IMR-90 (cell line): ENCODE data around the gene OXNAD1. TPM values are rescaled to one million over a fixed set of nuclear protein-coding genes. Genes with fewer than 3 reads are reported as not detected.

Source experiments
- ATAC-seq: fragments of 200-7000 bp; cut with Tn5 transposase; 2 replicates; pipeline ENCODE4 v1.9.1; 2020; ENCODE audit warnings: low read depth, mild to moderate bottlenecking, moderate library complexity
- BruUV-seq: library from RNA; stranded (reverse); fragments of 400-500 nt; replicated peaks from 2 replicates; lab custom pipeline; 2021; lab: Mats Ljungman, UMichigan
- CTCF ChIA-PET: fragments of 300-600 bp; formaldehyde crosslinking; extraction: SDS; loops from one replicate; lab custom pipeline; 2021; ENCODE audit warnings: antibody characterized with exemption; lab: Yijun Ruan, JAX
- POLR2A ChIA-PET: fragments of 300-600 bp; sonication (Branson Sonifier 250); formaldehyde crosslinking; loops from one replicate; lab custom pipeline; 2022; ENCODE audit warnings: antibody characterized with exemption; ENCODE audit not compliant: unreplicated experiment; lab: Charles Lee
- DNase-seq: peaks from one replicate; pipeline ENCODE4 v3.0.0; 2013
- H2AFZ ChIP-seq: replicated peaks from 2 replicates; pipeline ENCODE3; 2013; ENCODE audit warnings: low read length, mild to moderate bottlenecking; ENCODE audit not compliant: poor library complexity
- H2AK5ac ChIP-seq: 2 replicates; pipeline ENCODE4 v1.6.1; 2013; ENCODE audit warnings: low read depth, low read length, inconsistent platforms
- H2AK9ac ChIP-seq: replicated peaks from 2 replicates; pipeline ENCODE3; 2013; ENCODE audit warnings: mild to moderate bottlenecking, low read depth, low read length, moderate library complexity; ENCODE audit not compliant: poor library complexity
- H2BK120ac ChIP-seq: 2 replicates; pipeline ENCODE4 v1.6.1; 2013; ENCODE audit warnings: low read depth, low read length, inconsistent platforms
- H2BK15ac ChIP-seq: 3 replicates; pipeline ENCODE4 v1.6.1; 2013; ENCODE audit warnings: low read depth, low read length, inconsistent platforms
- H2BK20ac ChIP-seq: 2 replicates; pipeline ENCODE4 v1.6.1; 2013; ENCODE audit warnings: low read depth, mild to moderate bottlenecking, inconsistent platforms, low read length, moderate library complexity
- H2BK5ac ChIP-seq: 2 replicates; pipeline ENCODE4 v1.6.1; 2013; ENCODE audit warnings: mild to moderate bottlenecking, low read depth, low read length, inconsistent platforms; ENCODE audit not compliant: poor library complexity, severe bottlenecking
- H3K14ac ChIP-seq: replicated peaks from 2 replicates; pipeline ENCODE4 v1.6.1; 2013; ENCODE audit warnings: low read depth, low read length, inconsistent platforms
- H3K18ac ChIP-seq: 2 replicates; pipeline ENCODE4 v1.6.1; 2013; ENCODE audit warnings: low read depth, low read length, control low read depth
- H3K23ac ChIP-seq: 2 replicates; pipeline ENCODE4 v1.6.1; 2013; ENCODE audit warnings: low read depth, low read length, inconsistent platforms
- H3K27ac ChIP-seq: 2 replicates; pipeline ENCODE4 v1.5.1; 2013; ENCODE audit warnings: mild to moderate bottlenecking, control low read depth, low read length; ENCODE audit not compliant: insufficient read depth
- H3K27me3 ChIP-seq: 2 replicates; pipeline ENCODE4 v1.6.1; 2013; ENCODE audit warnings: low read length; ENCODE audit not compliant: control insufficient read depth, insufficient read depth
- H3K36me3 ChIP-seq: 2 replicates; pipeline ENCODE4 v1.6.1; 2013; ENCODE audit warnings: low read length, mixed read lengths; ENCODE audit not compliant: control insufficient read depth, insufficient read depth
- H3K4ac ChIP-seq: 2 replicates; pipeline ENCODE4 v1.6.1; 2013; ENCODE audit warnings: low read depth, low read length, inconsistent platforms
- H3K4me1 ChIP-seq: 2 replicates; pipeline ENCODE4 v1.6.1; 2013; ENCODE audit warnings: low read length, mixed read lengths; ENCODE audit not compliant: control insufficient read depth, insufficient read depth
- H3K4me2 ChIP-seq: 2 replicates; pipeline ENCODE4 v1.6.1; 2013; ENCODE audit warnings: low read depth, mild to moderate bottlenecking, control low read depth, low read length, moderate library complexity
- H3K4me3 ChIP-seq: 2 replicates; pipeline ENCODE4 v1.5.1; 2013; ENCODE audit warnings: low read depth, mild to moderate bottlenecking, control low read depth, low read length, moderate library complexity; ENCODE audit not compliant: insufficient read depth
- H3K56ac ChIP-seq: 2 replicates; pipeline ENCODE4 v1.6.1; 2013; ENCODE audit warnings: low read length, inconsistent platforms; ENCODE audit not compliant: insufficient read depth; ENCODE audit errors: extremely low read depth
- H3K79me1 ChIP-seq, 2 experiments: 2 replicates each; pipeline ENCODE4 v1.6.1; 2013; ENCODE audit warnings: low read length in 2 of 2, inconsistent platforms in 1 of 2, low read depth in 1 of 2
- H3K9ac ChIP-seq: 2 replicates; pipeline ENCODE4 v1.6.1; 2013; ENCODE audit warnings: low read depth, low read length, control low read depth
- H3K9me1 ChIP-seq: 2 replicates; pipeline ENCODE4 v1.6.1; 2013; ENCODE audit warnings: low read length, inconsistent platforms; ENCODE audit not compliant: insufficient read depth
- H3K9me3 ChIP-seq: 2 replicates; pipeline ENCODE4 v1.6.1; 2013; ENCODE audit warnings: low read length; ENCODE audit not compliant: control insufficient read depth, insufficient read depth
- H4K20me1 ChIP-seq: 2 replicates; pipeline ENCODE4 v1.6.1; 2013; ENCODE audit warnings: low read length, inconsistent platforms; ENCODE audit not compliant: insufficient read depth
- H4K5ac ChIP-seq: 2 replicates; pipeline ENCODE4 v1.6.1; 2013; ENCODE audit warnings: mild to moderate bottlenecking, low read depth, low read length, control low read depth
- H4K8ac ChIP-seq, 2 experiments: 2 replicates each; pipeline ENCODE4 v1.6.1; 2013; ENCODE audit warnings: low read depth in 2 of 2, low read length in 2 of 2, control low read depth in 1 of 2, inconsistent platforms in 1 of 2
- H4K91ac ChIP-seq: 2 replicates; pipeline ENCODE4 v1.6.1; 2013; ENCODE audit warnings: low read depth, low read length, inconsistent platforms; ENCODE audit not compliant: insufficient read depth
- BHLHE40 ChIP-seq: fragments of 150-350 bp; IDR thresholded peaks from 2 replicates; pipeline ENCODE4 v1.6.1; 2016; ENCODE audit warnings: mild to moderate bottlenecking, low read depth, low read length
- CEBPB ChIP-seq: IDR thresholded peaks from 2 replicates; pipeline ENCODE4 v1.6.1; 2012; ENCODE audit warnings: low read depth, low read length, improper control_type of control experiment
- CHD1 ChIP-seq: IDR thresholded peaks from 2 replicates; pipeline ENCODE4 v1.6.1; 2012; ENCODE audit warnings: low read depth, low read length, improper control_type of control experiment
- CTCF ChIP-seq: conservative IDR thresholded peaks from 2 replicates; pipeline ENCODE4 v1.5.1; 2012; ENCODE audit warnings: mild to moderate bottlenecking, low read depth, low read length, improper control_type of control experiment
- ELK1 ChIP-seq: fragments of 150-350 bp; IDR thresholded peaks from 2 replicates; pipeline ENCODE4 v1.6.1; 2016; ENCODE audit warnings: low read depth, mild to moderate bottlenecking, low read length, moderate library complexity, borderline replicate concordance
- FOS ChIP-seq: fragments of 150-350 bp; IDR thresholded peaks from 2 replicates; pipeline ENCODE4 v1.6.1; 2016; ENCODE audit warnings: low read depth, low read length
- MAFK ChIP-seq: IDR thresholded peaks from 2 replicates; pipeline ENCODE4 v1.6.1; 2012; ENCODE audit warnings: low read depth, low read length, improper control_type of control experiment
- MAZ ChIP-seq: IDR thresholded peaks from 2 replicates; pipeline ENCODE4 v1.6.1; 2012; ENCODE audit warnings: low read depth, mild to moderate bottlenecking, low read length, improper control_type of control experiment, moderate library complexity, borderline replicate concordance
- MXI1 ChIP-seq: IDR thresholded peaks from 2 replicates; pipeline ENCODE4 v1.6.1; 2012; ENCODE audit warnings: low read depth, mild to moderate bottlenecking, low read length, moderate library complexity, borderline replicate concordance
- NFE2L2 ChIP-seq: fragments of 150-350 bp; IDR thresholded peaks from 2 replicates; pipeline ENCODE4 v1.6.1; 2016; ENCODE audit warnings: low read depth, mild to moderate bottlenecking, low read length
- POLR2A ChIP-seq: IDR thresholded peaks from 2 replicates; pipeline ENCODE4 v1.6.1; 2012; ENCODE audit warnings: mild to moderate bottlenecking, low read depth, low read length
- RAD21 ChIP-seq: IDR thresholded peaks from 2 replicates; pipeline ENCODE4 v1.6.1; 2012; ENCODE audit warnings: low read length, improper control_type of control experiment
- RCOR1 ChIP-seq: IDR thresholded peaks from 2 replicates; pipeline ENCODE4 v1.6.1; 2012; ENCODE audit warnings: mild to moderate bottlenecking, low read length, improper control_type of control experiment; ENCODE audit not compliant: insufficient replicate concordance
- RFX5 ChIP-seq: IDR thresholded peaks from 2 replicates; pipeline ENCODE4 v1.8.0; 2012; ENCODE audit warnings: low read depth, mild to moderate bottlenecking, low read length, moderate library complexity
- SMC3 ChIP-seq: fragments of 150-350 bp; IDR thresholded peaks from 2 replicates; pipeline ENCODE4 v1.6.1; 2016; ENCODE audit warnings: low read depth, mild to moderate bottlenecking, antibody characterized with exemption, low read length, moderate library complexity
- USF2 ChIP-seq: fragments of 150-350 bp; IDR thresholded peaks from 2 replicates; pipeline ENCODE4 v1.6.1; 2017; ENCODE audit warnings: mild to moderate bottlenecking, antibody characterized with exemption, low read length, low read depth
- WGBS, 2 experiments: methylation state at CpG; one replicate each; pipeline versions ENCODE4 v1.1.5 to v1.1.7; 2013; ENCODE audit warnings: missing lambda C conversion rate in 2 of 2; ENCODE audit not compliant: insufficient read length in 1 of 2; ENCODE audit errors: extremely low coverage in 2 of 2; 5-methylcytosine and 5-hydroxymethylcytosine counted together
- dilution Hi-C: fragments of 300-500 bp; cut with HindIII; formaldehyde crosslinking; loops from one replicate; pipeline ENCODE4 v1.14.3; 2018; ENCODE audit warnings: low sequenced_read_pairs; ENCODE audit not compliant: unreplicated experiment
- in situ Hi-C: fragments of 300-500 bp; cut with MboI; formaldehyde crosslinking; loops from 3 replicates; pipeline ENCODE4 v1.14.3; 2019; ENCODE audit warnings: low sequenced_read_pairs, inconsistent platforms, mixed read lengths
- intact Hi-C: fragments of 100-400 bp; cut with micrococcal nuclease; formaldehyde crosslinking; loops from 2 replicates; pipeline ENCODE4 v1.10.0; 2022
- polyA plus RNA-seq, 3 experiments: library from polyadenylated mRNA; depleted of rRNA; stranded (reverse); fragments of >200 nt; gene quantifications; 2 replicates each; pipeline ENCODE4 v1.2.3, GENCODE V29; 2012; ENCODE audit warnings: low replicate concordance in 1 of 3
- total RNA-seq: library from RNA; depleted of rRNA; stranded (reverse); fragments of >200 nt; gene quantifications from 2 replicates; pipeline ENCODE4 v1.2.3, GENCODE V29; 2012

Gene OXNAD1
- total and polyA plus RNA-seq, 2 of the 4 experiments (the other 2 are of a cell fraction): 6.2 to 11.3 TPM

- no peaks in the 10 kb centered on the region for H4K20me1 ChIP-seq
- no peak overlapping the region for H3K4me2 ChIP-seq
- intact Hi-C loops: no loop called here
- no peak overlapping the region for H3K27ac ChIP-seq
- H3K4me1 ChIP-seq: no peaks in the 10 kb centered on the region
- H2BK15ac ChIP-seq: no peak overlapping the region
- H3K36me3 ChIP-seq: peaks cover 5% of the 10 kb centered on the region
- ChIA-PET CTCF (no interaction called here), POLR2A (no interaction called here)
- no peak overlapping the region for H2BK5ac ChIP-seq
- BruUV-seq: no TSS peak
- ATAC-seq: no peak
- H3K18ac ChIP-seq: no peak overlapping the region
- H3K27me3 ChIP-seq: no peaks in the 10 kb centered on the region
- H3K9ac ChIP-seq: no peak overlapping the region
- H3K4me3 ChIP-seq: no peak overlapping the region
- H3K9me1 ChIP-seq: peaks cover 3% of the 10 kb centered on the region; the same call in 1 of the 2 replicates
- H2AK5ac ChIP-seq: no peak overlapping the region
- H3K9me3 ChIP-seq: no peaks in the 10 kb centered on the region
- no peak overlapping the region for H2AK9ac ChIP-seq
- H2AFZ ChIP-seq: no peak overlapping the region
- no peak overlapping the region for H4K5ac ChIP-seq
- H3K4ac ChIP-seq: no peak overlapping the region
- DNase-seq: no peak
- H3K79me1 ChIP-seq: peaks cover 31 to 35% of the 10 kb centered on the region in 2 experiments
- dilution Hi-C loops: no loop called here
- in situ Hi-C loops: no loop called here
- no peak overlapping the region for H3K56ac ChIP-seq
- H3K14ac ChIP-seq: no peak overlapping the region
- no peak overlapping the region for H4K8ac ChIP-seq
- H2BK20ac ChIP-seq: no peak overlapping the region
- TF ChIP-seq USF2 (no peak), BHLHE40 (no peak), CTCF (no peak), ELK1 (no peak), RCOR1 (no peak), POLR2A (no peak), SMC3 (no peak), CHD1 (no peak), MAZ (no peak), MXI1 (no peak), NFE2L2 (no peak), CEBPB (no peak), FOS (no peak), MAFK (no peak), RAD21 (no peak), RFX5 (no peak)
- no peak overlapping the region for H4K91ac ChIP-seq
- H2BK120ac ChIP-seq: no peak overlapping the region
- WGBS, 2 experiments: no CpG with 5 or more reads among the region's 1 CpG
- H3K23ac ChIP-seq: no peak overlapping the region
These were observed 6.1 kb upstream of the OXNAD1 start for GRCh38 chr3:16258866-16259265.
